GM19239 (cell line): ENCODE results near the gene TECR.

Experiments used
- DNase-seq: peaks from one replicate; pipeline ENCODE4 v3.0.0; 2011; ENCODE audit warnings: low spot score; ENCODE audit not compliant: insufficient read length
- FAIRE-seq: peaks from 2 replicates; lab custom pipeline; 2011; peaks lifted over from hg19 to GRCh38; lab: Jason Lieb, UNC

TECR gene

DNA sequence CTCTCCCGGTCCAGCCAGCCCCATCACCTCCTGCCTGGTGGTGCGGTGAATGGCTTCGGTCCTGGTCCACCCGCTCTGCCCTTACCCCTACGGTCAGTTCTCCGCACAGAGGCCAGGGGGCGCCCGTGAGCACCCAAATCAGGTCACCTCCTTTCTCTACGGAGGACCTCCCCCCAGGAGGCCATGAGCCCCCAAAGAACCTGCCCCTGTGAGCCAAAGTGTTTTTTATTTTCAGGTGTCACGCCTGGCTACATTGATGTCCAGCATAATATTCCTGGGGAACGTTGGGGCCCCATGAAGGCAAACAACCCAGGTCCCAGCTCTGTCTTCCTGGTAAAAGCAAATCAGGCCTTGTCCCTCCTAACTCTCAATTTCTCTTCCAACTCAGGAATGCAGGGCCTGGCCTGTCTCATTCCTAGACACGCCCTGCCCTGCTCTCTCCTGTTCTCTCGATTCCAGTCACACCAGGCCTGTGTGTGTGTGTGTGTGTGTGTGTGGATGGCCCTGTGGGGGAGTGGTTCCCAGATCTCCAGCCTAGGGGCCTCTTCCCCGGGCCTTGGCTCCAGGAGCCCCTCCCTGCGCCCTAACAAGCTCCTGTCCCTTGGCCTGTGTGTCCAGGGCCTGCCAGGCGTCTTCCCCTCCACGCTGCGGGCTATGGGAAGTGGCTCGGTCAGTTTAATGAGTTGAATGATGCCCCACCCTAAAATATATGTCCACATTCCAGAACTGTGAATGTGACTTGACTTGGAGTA lies 23.7 kb upstream of the TECR start:
- no peak for FAIRE-seq
- DNase-seq = peak; percentile 62

DNA sequence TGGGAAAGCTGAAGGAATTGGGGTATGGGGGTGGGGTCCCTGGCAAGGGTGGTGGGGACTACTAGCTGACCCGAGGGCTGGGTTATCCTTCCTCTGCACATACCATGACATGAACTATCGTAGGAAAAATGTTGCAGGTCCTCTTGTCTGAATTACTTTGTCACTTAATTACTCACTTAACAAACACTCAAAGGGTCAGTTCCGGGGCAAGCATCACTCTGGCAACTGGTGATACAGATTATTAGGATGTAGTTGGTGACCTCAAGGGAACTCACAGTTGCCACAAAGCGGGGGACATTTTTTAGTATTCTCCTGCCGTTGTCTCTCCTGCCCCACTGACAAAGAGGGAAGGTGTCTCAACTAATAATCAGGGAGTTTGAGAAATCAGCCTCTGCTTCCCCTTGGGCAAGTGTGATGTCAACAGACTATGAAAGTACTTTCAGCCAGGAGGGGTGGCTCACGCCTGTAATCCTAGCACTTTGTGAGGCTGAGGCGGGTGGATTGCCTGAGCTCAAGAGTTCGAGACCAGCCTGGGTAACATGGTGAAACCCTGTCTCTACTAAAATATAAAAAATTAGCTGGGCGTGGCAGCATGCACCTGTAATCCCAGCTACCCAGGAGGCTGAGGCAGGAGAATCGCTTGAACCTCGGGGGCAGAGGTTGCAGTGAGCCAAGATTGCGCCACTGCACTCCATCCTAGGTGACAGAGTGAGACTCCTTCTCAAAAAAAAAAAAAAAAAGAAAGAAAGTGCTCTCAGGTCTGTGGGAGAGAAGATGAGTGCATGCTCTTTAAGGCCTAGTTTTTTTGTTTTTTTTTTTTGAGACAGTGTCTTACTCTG lies 21.5 kb upstream of the TECR start:
- FAIRE-seq (no peak), DNase-seq (no peak)

DNA sequence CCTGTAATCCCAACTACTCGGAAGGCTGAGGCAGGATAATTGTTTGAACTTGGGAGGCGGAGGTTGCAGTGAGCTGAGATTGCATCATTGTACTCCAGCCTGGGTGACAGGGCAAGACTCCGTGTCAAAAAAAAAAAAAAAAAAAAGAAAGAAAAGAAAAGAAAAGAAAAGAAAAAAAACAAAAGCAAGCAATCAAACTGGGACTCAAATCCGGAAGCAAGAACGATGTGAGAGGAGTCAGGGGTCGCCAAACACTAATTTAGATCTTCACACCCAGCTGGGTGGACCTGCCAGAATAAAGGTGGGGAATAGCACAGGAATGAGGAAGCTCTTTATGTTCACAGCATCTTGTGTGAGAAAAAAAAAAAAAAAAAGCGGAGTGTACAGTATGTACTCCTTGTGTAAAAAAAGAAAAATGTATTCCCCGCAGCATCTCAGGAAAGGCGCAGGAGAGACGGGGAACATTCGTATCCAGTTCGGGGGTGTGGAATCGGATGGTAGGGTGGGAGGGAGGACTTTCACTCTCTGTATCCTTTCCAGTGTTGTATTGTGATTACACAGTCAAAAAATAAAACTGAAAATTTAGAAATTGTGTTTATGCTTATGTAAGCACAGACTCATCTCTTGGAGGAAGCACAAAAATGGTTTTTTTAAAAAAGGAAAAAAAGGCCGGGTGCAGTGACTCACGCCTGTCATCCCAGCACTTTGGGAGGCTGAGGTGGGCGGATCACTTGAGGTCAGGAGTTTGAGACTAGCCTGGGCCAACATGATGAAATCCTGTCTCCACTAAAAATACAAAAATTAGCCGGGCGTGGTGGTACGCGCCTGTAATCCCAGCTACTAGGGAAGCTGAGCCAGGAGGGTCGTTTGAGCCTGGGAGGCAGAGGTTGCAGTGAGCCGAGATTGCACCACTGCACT lies 18.8 kb upstream of the TECR start:
- DNase-seq = no peak
- FAIRE-seq = no peak

DNA sequence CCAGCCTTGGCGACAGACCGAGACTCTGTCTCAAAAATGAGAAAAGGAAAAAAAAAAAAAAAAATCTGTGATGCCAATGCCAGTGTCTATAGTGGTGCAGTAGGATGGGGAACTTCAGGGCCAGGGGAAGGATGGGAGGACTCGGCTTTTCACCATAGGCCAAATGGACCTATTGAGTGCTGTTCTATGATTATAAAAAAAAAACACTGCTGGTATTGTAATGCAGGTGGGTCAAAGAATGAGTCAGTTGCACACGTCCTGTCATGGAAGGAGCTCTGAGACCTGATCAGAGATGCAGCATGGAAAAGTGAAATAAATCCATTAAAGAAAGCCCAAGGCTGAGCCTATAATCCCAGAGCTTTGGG lies 18.2 kb upstream of the TECR start:
- no peak for FAIRE-seq

DNA sequence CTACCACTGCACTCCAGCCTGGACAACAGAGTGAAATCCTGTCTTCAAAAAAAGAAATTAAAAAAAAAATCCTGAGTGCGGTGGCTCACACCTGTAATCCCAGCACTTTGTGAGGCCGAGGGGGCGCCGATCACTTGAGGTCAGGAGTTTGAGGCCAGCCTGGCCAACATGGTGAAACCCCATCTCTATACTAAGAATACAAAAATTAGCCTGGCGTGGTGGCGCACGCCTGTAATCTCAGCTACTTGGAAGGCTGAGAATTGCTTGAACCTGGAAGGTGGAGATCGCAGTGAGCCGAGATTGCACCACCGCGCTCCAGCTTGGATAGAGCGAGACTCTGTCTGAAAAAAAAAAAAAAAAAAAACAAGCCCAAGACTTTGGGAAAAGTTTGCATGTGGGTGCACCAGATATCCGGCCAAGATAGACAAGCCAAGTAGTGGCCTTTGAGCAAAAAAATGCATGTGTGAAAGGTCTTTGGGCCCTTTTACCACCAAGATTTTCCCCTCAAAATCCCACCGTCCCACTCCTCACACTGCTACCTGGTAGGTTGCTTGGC lies 16.9 kb upstream of the TECR start:
- DNase-seq (no peak), FAIRE-seq (no peak)

More for the DNA sequence above, 18.2 kb upstream of the TECR start:
- no peak for DNase-seq

DNA sequence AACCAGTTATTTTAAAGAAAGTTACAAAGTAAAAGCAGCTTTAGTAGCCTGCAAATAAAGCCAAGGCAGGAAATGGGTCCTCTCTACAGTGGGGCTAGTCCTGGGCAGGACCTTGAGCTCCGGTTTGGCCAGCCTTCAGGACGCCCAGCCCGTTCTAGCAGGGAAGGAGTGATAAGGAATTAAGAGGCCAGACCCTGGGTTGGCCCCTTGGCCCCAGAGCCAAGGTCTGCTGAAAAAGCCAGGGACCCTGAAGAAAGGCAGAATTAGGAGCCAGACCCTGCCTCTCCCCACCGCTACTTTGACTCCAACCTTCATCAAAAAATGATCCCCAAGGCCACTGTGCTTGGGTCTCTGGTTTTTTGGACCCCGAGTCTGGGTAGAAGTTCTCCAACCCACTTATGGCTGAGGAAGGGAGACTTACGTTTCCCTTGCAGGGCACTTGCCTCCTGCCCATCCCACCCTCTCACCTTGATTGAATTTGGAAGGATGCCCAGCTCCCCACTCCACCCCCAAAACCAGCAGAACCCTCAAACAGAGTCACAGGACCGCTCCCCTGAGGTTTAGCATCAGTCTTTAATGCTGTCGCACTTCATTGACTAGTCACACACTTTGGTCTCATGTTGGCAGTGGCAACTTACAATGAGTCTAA lies 15.1 kb upstream of the TECR start:
- FAIRE-seq = no peak
- no peak for DNase-seq

DNA sequence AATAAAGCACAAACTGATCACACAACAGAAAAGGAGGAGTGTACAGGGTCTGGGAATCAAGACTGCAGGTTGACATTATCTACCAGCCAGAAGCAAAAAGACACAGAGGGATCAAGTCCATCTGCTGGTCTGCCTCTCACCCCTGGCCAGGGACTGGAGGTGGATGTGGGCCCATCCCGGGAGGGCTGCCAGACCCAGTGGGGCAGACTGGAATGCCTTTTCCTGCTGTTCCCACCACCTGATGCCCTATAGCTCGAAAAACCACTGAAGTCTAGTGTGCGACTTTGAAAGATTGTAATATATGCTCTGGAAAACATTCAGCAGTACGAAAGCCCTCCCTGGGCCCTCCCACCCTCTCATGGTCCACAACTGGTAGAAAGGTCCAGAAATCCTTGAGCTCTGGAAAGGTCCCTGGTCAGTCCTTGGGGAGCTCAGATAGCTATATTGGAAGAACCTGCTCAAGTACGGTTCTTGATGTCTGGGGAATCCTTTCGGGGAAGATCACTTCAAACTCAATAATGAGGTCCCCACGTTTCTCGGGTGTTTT lies 13.8 kb upstream of the TECR start:
- DNase-seq (no peak), FAIRE-seq (no peak)

DNA sequence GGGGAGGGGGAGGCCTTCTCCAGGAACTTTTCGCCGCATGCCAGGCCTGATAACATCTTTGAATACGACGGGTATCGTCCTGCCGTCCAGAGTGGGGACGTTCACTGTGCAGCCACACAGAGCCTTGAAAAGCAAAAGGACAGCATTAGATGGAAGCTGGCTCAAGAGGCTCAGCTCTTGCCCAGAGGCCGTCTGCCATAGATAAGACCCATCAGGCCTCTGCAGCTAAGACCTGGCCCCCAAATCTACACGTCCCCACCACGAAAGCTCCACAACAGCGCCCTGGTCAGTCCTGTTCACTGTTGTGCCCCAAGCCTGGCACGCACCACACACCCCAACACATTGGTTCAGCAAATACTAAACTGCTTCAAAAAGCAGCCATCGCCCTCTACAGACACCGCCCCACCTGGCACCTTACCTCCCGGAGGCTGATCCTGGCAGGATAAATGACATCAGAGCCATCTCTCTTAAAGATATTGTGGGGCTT lies 13.3 kb upstream of the TECR start:
- DNase-seq (no peak), FAIRE-seq (no peak)

DNA sequence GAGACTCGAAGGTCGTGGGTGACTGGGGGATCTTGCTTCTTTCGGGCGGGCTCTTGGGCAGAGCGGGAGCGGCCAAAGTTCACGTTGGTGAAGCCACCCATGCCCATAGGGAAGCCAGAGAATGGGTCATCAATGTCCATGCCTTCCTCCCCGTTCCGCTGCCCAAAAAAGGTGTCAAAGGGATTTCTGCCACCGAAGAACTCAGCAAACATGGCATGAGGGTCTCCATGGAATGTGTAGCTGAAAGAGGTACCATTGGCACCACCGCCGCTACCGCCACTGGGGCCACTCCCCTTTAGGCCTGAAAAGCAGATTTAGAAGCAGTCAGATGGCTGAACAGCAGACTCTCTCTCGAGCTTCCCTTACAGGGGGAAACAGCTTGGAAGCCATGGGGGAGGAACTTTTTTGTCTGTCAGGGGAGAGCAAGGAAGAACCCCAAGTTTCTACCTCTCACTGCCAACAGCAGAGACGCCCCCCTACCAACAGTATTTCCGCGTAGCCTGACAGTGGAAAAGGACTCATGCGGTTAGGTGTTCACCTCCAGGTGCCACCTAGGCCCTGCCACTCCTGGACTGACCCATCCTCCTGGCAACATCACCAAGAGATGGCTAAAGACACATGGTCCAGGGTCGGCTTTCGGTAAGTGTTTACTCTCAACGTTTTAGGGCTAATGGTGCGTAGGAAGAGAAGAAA lies 12.5 kb upstream of the TECR start:
- FAIRE-seq = no peak
- DNase-seq = no peak

DNA sequence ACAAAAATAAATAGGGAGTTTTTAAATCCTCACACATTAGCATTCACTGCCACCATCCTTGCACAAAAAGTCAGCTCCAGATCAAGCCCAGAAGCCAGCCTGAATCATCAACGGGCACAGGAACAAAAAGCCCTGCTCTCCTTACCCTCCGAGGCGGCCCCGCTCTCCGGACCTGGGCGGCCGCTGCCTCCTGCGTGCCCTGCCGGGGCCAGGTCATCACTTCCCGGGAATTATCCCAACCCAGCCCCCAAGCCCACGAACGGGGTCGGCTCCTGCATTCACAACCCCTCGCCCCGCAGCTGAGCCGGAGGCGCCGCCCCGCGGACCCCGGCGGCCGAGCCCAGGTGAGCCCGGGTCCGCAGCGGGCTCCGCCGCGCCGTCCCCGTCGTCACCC lies 12.0 kb upstream of the TECR start:
- DNase-seq (no peak), FAIRE-seq (no peak)

DNA sequence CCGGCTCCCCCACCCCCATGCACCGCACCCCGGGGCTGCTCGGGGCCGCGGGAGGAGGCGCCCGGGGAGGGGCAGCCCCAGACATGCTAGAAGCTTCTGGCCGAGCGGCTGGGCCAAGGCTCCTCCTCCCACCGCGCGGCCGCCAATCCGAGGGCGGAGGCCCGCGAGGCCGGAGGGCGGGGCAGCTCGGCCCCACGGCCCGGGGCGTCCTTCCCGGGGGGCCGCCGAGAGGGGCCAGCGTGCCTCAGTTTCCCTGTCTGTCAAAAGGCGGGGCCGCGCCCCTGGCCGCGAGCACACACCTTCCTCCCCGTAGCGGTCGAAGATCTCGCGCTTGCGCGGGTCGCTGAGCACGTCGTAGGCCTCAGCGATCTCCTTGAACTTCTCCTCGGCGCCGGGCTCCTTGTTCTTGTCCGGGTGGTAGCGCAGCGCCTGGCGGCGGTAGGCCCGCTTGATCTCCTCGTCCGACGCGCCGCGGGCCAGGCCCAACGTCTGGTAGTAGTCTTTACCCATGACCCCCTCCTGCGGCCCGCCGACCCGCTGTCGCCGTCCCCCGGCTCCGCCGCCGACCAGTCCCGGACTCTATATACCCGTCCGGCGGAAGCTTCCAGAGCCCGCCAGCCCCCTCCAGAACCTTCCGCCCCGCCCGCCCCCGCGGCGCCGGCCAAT lies 11.4 kb upstream of the TECR start, which contains the start of gene DNAJB1:
DNAJB1 (minus strand) TSS at position 558 of the 666 bp plus-strand sequence; CDS start at position 510, 48 bp downstream.
- no peak for FAIRE-seq
- DNase-seq = peak; percentile 88

DNA sequence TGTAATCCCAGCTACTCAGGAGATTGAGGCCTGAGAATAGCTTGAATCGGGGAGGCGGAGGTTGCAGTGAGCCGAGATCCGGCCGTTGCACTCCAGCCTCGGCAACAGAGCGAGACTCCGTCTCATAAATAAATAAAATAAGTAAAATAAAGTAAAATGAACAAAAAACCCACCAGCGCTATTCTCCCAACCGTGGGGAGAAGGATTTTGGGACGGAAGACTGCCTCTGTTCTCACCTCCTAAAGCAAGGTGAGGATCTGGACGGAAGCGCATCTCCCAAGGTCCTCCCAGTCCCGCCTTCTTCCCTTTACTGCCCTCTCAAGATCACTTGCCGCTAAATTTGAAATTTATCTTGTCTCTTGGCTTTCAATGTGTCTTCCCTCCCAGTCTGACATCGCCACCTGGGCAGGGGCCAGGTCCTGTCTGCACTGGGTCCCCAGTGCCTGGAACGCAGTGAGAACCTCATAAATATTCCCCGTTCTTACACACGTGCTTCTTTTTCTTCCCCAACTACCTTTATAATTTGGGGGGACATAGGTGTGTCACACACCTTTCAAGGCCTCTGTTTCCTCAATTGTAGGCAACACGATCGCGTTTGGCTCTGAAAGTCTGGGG lies 10.0 kb upstream of the TECR start:
- no peak for DNase-seq
- FAIRE-seq = no peak

DNA sequence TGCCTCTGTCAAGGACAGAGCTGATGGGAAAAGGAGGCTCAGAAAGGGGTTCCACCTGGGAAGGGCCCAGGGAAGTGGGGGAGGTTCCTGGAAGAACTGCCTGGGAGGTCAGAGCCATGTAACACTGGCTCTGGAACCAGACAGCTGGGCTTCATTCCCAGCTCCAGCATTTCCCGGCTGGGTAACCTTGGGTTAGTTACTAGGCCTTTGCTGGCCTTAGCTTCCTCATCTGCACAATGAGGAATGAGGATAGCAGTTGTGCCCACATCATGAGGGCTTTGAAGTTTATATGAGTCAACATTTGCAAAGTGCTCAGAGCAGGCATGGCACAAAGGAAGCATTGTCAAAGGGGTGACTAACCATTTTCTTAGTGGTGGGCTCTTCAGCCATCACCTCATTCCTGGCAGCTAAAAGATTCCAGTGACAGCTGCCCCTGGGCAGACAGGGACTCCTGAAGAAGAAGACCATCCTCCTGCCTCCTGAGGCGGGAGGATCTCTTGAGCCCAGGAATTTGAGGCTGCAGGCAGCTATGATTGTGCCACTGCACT lies 9.5 kb upstream of the TECR start:
- no peak for FAIRE-seq
- no peak for DNase-seq

DNA sequence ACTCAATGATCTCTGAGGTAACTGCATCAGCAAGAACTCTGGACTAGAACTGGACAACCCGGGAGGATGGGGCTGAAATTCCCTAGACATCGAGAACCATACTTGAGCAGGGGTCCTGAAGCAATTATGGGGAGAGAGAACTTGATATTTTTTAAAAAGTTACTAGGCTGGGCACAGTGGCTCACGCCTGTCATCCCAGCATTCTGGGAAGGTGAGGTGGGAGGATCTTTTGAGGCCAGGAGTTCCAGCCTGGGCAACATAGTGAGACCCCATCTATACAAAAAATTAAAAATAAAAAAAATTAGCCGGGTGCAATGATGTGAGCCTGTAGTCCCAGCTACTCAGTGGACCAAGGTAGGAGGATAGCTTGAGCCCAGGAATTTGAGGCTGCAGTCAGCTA lies 8.9 kb upstream of the TECR start:
- no peak for DNase-seq
- FAIRE-seq = no peak

DNA sequence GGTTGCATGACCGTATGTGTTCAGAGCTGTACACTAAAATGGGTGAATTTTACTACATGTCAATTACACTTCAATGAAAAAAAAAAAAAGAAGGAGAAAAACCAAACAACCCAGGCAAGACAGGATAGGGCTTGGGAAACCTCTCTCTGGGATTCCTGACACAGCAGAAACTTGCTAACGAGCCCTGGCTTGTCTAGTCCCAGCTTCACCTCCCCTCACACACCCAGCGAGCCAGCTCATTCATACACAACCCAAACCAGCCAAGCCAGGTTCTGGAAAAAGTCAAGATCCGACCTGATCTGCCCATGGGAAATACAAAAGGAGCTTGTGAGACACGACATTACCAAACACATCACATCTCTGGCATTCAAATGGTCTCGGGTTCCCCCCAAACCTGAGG lies 3.7 kb upstream of the TECR start:
- FAIRE-seq (no peak), DNase-seq (no peak)

DNA sequence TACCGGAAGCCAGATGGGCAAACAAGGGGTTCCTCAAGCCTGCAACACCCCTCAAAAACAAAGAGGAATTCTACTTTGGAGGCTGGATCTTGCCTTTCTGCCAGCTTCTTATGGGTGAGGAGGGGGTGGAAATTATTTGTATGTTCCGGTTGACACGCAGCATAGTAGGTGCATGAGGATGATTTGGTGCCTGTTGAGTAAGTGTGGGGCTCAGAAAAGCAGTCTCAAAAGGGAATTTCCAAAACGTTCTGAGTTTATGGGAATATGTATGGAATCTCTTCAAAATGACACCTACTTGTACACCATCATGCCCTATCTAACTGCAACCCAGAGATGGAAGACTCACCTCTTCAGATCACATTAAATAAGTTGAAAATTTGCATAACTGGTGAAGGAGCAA lies 3.0 kb upstream of the TECR start:
- FAIRE-seq = no peak

DNA sequence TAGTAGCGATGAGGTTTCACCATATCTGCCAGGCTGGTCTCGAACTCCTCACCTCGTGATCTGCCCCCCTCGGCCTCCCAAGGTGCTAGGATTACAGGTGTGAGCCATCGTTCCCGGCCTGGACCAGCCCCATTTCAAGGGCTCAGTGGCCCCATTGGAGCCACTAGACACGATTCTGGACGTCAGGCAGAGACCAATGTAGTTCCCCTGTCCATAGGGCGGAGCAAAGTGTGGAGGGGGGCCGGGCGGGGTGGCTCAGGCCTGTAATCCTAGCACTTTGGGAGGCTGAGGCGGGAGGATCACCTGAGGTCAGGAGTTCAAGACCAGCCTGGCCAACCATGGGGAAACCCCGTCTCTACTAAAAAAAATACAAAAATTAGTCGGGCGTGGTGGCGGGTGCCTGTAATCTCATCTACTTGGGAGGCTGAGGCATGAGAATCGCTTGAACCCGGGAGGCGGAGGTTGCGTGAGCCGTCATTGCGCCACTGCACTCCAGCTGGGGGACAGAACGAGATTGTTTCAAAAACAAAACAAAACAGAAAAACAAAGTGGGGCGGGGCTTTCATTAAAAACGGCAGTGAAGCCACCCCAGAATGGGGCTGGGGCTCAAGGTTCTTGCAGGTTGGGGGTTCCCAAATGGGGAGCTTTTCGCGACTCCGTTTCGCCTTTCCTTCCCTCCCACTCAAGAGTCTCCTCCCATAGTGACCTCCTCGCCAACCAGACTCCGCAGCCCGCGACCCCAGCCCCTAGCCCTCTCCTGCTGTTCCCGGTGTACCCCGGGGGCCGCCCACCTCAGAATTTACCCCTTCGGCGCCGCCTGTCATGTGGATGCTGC lies 758 bp upstream of the TECR start:
- FAIRE-seq (no peak), DNase-seq (no peak)

More for the DNA sequence above, 3.0 kb upstream of the TECR start:
- DNase-seq = no peak
